Smooth muscle cell (in vitro differentiated cells): ENCODE results near the gene C19orf12. TPM values are rescaled to one million over a fixed set of nuclear protein-coding genes. Genes with fewer than 3 reads are reported as not detected.

Source experiments
- DNase-seq: peaks from one replicate; lab custom pipeline; 2025; ENCODE audit not compliant: unreplicated experiment; lab: John Stamatoyannopoulos, UW
- H2AFZ ChIP-seq: fragments of 200-600 bp; sonication (generic); 2 replicates; pipeline ENCODE4 v1.6.0; 2016; ENCODE audit warnings: antibody characterized with exemption, low read depth, mild to moderate bottlenecking
- H3F3A ChIP-seq: fragments of 200-600 bp; sonication (generic); 2 replicates; pipeline ENCODE4 v1.6.0; 2017; ENCODE audit warnings: antibody characterized with exemption, low read depth
- H3K27ac ChIP-seq: fragments of 200-600 bp; sonication (generic); 2 replicates; pipeline ENCODE4 v1.5.1; 2016; ENCODE audit warnings: low read depth, mild to moderate bottlenecking
- H3K27me3 ChIP-seq: fragments of 200-600 bp; sonication (generic); 2 replicates; pipeline ENCODE4 v1.6.1; 2016; ENCODE audit warnings: low read depth, mild to moderate bottlenecking
- H3K36me3 ChIP-seq: fragments of 200-600 bp; sonication (generic); 2 replicates; pipeline ENCODE4 v1.5.1; 2016; ENCODE audit warnings: low read depth
- H3K4me1 ChIP-seq: fragments of 200-600 bp; sonication (generic); 2 replicates; pipeline ENCODE4 v1.5.1; 2016; ENCODE audit warnings: low read depth
- H3K4me2 ChIP-seq: fragments of 200-600 bp; sonication (generic); 2 replicates; pipeline ENCODE4 v1.6.0; 2016; ENCODE audit warnings: mild to moderate bottlenecking
- H3K4me3 ChIP-seq: fragments of 200-600 bp; sonication (generic); 2 replicates; pipeline ENCODE4 v1.5.1; 2016; ENCODE audit warnings: mild to moderate bottlenecking
- H3K79me2 ChIP-seq: fragments of 200-600 bp; sonication (generic); 2 replicates; pipeline ENCODE4 v1.6.0; 2016; ENCODE audit warnings: low read depth, mild to moderate bottlenecking
- H3K9ac ChIP-seq: fragments of 200-600 bp; sonication (generic); 2 replicates; pipeline ENCODE4 v1.6.0; 2016; ENCODE audit warnings: low read depth
- H3K9me3 ChIP-seq: fragments of 200-600 bp; sonication (generic); replicated peaks from 2 replicates; pipeline ENCODE4 v1.5.1; 2016; ENCODE audit warnings: low read depth
- H4K20me1 ChIP-seq: fragments of 200-600 bp; sonication (generic); 2 replicates; pipeline ENCODE4 v1.6.0; 2016; ENCODE audit warnings: low read depth
- CTCF ChIP-seq: fragments of 200-600 bp; sonication (generic); IDR thresholded peaks from 2 replicates; pipeline ENCODE4 v1.5.1; 2017; ENCODE audit warnings: borderline replicate concordance, mild to moderate bottlenecking, antibody characterized with exemption; ENCODE audit not compliant: insufficient read depth, poor library complexity, severe bottlenecking
- WGBS: methylation state at CpG from one replicate; pipeline ENCODE4 v1.1.7; 2016; ENCODE audit warnings: low lambda C conversion rate; 5-methylcytosine and 5-hydroxymethylcytosine counted together
- polyA plus RNA-seq: library from polyadenylated mRNA; unstranded; fragments of >200 nt; fragmentation: Nextera tagmentation; extraction: Ambion mirVana; gene quantifications from 2 replicates; pipeline ENCODE4 v1.2.1, GENCODE V29; 2016
- total RNA-seq: library from RNA; depleted of rRNA; stranded (reverse); fragments of >200 nt; gene quantifications from 2 replicates; pipeline ENCODE4 v1.2.3, GENCODE V29; 2014

C19orf12 gene
- total and polyA plus RNA-seq, 2 experiments from 2014 or later, result 22.7 to 30.0 TPM

DNA sequence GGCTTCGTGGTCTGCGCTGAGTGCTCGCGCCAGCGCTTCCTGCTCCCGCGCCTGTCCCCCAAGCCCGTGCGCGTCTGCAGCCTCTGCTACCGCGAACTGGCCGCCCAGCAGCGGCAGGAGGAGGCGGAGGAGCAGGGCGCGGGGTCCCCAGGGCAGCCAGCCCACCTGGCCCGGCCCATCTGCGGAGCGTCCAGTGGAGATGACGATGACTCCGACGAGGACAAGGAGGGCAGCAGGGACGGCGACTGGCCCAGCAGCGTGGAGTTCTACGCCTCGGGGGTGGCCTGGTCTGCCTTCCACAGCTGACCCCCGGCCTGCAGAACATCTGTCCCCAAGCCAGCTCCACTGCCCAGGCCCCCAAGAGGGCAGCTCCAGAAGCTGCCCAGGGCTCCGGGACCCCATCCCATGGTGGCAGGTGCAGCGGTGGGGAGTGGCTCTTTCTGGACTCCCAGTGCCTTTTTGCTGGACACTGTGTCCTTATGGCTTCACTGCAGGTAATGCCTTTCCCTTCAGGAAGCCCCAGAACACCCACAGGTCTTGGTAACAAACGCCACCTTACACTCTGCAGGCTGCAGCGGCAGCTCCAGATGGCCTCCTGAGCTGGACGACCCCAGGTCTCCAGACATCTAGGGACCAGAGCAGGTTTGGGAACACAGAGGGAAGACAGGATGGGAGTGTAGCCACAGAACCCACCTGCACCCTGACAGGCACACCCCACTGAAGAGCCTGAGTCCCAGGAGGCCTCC lies 40.5 kb downstream of the C19orf12 start:
- no peaks in the 10 kb centered on the region for H3K9me3 ChIP-seq
- no peaks in the 10 kb centered on the region for H3K4me1 ChIP-seq
- H3K4me2 ChIP-seq, result no peak overlapping the region
- H3K36me3 ChIP-seq, result no peaks in the 10 kb centered on the region
- H2AFZ ChIP-seq, result no peak overlapping the region
- no peaks in the 10 kb centered on the region for H3F3A ChIP-seq
- 95% methylated on average over 29 of the region's 34 CpGs for WGBS
- peaks cover 3% of the 10 kb centered on the region for H3K79me2 ChIP-seq
- DNase-seq, result no peak
- TF ChIP-seq CTCF, result no peak
- H4K20me1 ChIP-seq, result peaks cover 17% of the 10 kb centered on the region
- H3K27me3 ChIP-seq, result no peaks in the 10 kb centered on the region
- H3K27ac ChIP-seq, result no peak overlapping the region
- H3K4me3 ChIP-seq, result no peak overlapping the region
- H3K9ac ChIP-seq, result no peak overlapping the region

GRCh38 chr19:29673451-29674371 lies 41.4 kb downstream of the C19orf12 start:
- no peaks in the 10 kb centered on the region for H3K36me3 ChIP-seq
- H3K79me2 ChIP-seq, result peaks cover 3% of the 10 kb centered on the region
- WGBS, result 96% methylated on average over 49 of the region's 57 CpGs
- DNase-seq, result no peak
- H3K4me3 ChIP-seq, result no peak overlapping the region
- H4K20me1 ChIP-seq, result peaks cover 24% of the 10 kb centered on the region
- no peak overlapping the region for H2AFZ ChIP-seq
- no peak overlapping the region for H3K9ac ChIP-seq
- no peak overlapping the region for H3K4me2 ChIP-seq
- H3K4me1 ChIP-seq, result no peaks in the 10 kb centered on the region
- no peaks in the 10 kb centered on the region for H3F3A ChIP-seq
- no peak for TF ChIP-seq CTCF
- H3K27me3 ChIP-seq, result no peaks in the 10 kb centered on the region
- no peak overlapping the region for H3K27ac ChIP-seq
- H3K9me3 ChIP-seq, result no peaks in the 10 kb centered on the region

DNA sequence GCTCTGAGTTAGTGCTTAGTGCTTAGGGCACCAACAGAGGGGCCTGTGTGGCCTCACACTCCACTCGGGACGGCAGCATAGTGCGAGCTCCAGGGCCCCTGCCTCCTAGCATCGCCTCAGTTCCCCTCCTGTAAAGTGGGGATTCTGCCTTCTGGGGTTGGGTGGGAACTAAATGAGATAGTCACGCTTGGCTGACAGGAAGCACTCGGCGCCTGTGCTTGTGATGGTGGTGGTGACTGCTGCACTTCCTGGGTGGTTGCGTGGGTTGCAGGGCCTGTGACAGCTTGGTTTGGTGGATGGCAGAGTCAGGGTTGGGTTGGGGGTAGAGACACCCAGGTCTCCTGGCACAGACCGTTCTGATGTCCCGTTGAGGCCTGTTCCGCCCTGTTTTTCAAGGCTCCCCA lies 42.1 kb downstream of the C19orf12 start:
- no peak for DNase-seq
- Histone ChIP-seq H3K4me3 (no peak overlapping the region), H3K27me3 (no peaks in the 10 kb centered on the region), H2AFZ (no peak overlapping the region), H3K36me3 (no peaks in the 10 kb centered on the region), H3K79me2 (peaks cover 3% of the 10 kb centered on the region), H3F3A (no peaks in the 10 kb centered on the region), H3K9me3 (no peaks in the 10 kb centered on the region), H4K20me1 (peaks cover 29% of the 10 kb centered on the region), H3K4me1 (no peaks in the 10 kb centered on the region), H3K27ac (no peak overlapping the region), H3K9ac (no peak overlapping the region), H3K4me2 (no peak overlapping the region)
- 92% methylated on average over 11 of the region's 11 CpGs for WGBS
- TF ChIP-seq CTCF, result no peak
